Measurements from ENCODE around the gene PPP5C.
A peak's percentile ranks its signal among the peaks of the same experiment; 100 is the strongest.

The PPP5C gene

GRCh38 chr19:46426035-46426505 is 79.2 kb downstream of the PPP5C start:
- Histone ChIP-seq H3K9ac (ENCODE audit: low read length) (peak overlapping the region; percentile 45), H2AFZ (ENCODE audit: low read depth, low read length, severe bottlenecking) (peak overlapping the region; percentile 70), H3K9me3 (ENCODE audit: insufficient read depth, low read length) (no peaks in the 10 kb centered on the region), H3K27me3 (ENCODE audit: low read length) (no peaks in the 10 kb centered on the region), H3F3A (ENCODE audit: insufficient read depth) (peaks cover 9% of the 10 kb centered on the region; the same call in 1 of the 2 replicates), H4K20me1 (ENCODE audit: low read depth, low read length) (no peaks in the 10 kb centered on the region), H3K79me2 (ENCODE audit: insufficient read depth, low read length) (no peaks in the 10 kb centered on the region), H3K36me3 (ENCODE audit: low read length) (no peaks in the 10 kb centered on the region), H3K4me3 (ENCODE audit: insufficient read depth, low read length, poor library complexity, severe bottlenecking) (no peak overlapping the region), H3K4me2 (ENCODE audit: low read depth, low read length, poor library complexity, severe bottlenecking) (peak overlapping the region; percentile 47), H3K9me2 (replicated peaks; ENCODE audit: insufficient read depth, low read length) (no peaks in the 10 kb centered on the region), H3K27ac (ENCODE audit: low read depth, low read length) (no peak overlapping the region)
- TF ChIP-seq CTCF (IDR thresholded peaks at IDR 0.05; ENCODE audit: insufficient read depth, low read length, poor library complexity, severe bottlenecking), result no peak
- no peak for TF ChIP-seq EZH2phosphoT487 (conservative IDR thresholded peaks at IDR 0.05; ENCODE audit: low read length)

DNA sequence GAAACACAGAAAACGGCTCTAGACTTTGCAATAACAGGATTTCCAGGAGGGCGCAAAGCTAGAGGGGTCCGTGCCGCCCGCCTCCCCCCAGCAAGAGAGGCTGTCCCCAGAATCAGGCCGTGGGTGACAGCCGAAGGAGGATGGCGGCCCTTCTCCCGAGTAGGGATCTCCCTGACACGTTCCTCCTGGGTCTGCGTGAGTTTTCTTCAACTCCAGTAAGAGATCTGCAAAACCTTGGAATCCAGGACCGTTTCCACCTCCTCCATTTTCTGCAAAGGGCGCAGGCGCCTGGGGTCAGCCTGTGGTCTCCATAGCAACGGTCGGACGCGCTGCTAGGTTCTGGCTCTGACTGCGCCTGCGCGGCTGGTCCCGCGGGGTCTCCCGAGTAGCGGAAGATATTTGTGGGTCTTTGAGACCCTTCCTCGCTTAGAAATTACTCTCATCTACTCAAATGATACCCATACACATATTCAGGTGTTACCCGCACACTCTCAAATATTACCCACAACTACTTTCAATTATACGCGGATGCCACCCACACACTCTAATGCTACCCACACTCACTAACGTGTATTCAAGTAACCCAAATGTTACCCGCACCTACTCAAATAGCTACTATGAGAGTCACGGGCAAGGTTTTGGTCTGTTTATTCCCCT is 79.7 kb downstream of the PPP5C start:
- H3K9ac ChIP-seq (ENCODE audit: low read length), result peak overlapping the region; percentile 45
- H3K9me3 ChIP-seq (ENCODE audit: insufficient read depth, low read length), result no peaks in the 10 kb centered on the region
- H3K27me3 ChIP-seq (ENCODE audit: low read length), result no peaks in the 10 kb centered on the region
- H3K27ac ChIP-seq (ENCODE audit: low read depth, low read length), result peak overlapping the region; percentile 17; the same call in 1 of the 2 replicates
- H3K36me3 ChIP-seq (ENCODE audit: low read length), result no peaks in the 10 kb centered on the region
- peaks cover 12% of the 10 kb centered on the region for H3F3A ChIP-seq (ENCODE audit: insufficient read depth)
- H3K4me2 ChIP-seq (ENCODE audit: low read depth, low read length, poor library complexity, severe bottlenecking), result peak overlapping the region; percentile 47
- peak overlapping the region; percentile 70 for H2AFZ ChIP-seq (ENCODE audit: low read depth, low read length, severe bottlenecking)
- TF ChIP-seq EZH2phosphoT487 (conservative IDR thresholded peaks at IDR 0.05; ENCODE audit: low read length) (no peak), CTCF (IDR thresholded peaks at IDR 0.05; ENCODE audit: insufficient read depth, low read length, poor library complexity, severe bottlenecking) (no peak)
- H3K4me3 ChIP-seq (ENCODE audit: insufficient read depth, low read length, poor library complexity, severe bottlenecking), result peak overlapping the region; percentile 21
- H4K20me1 ChIP-seq (ENCODE audit: low read depth, low read length), result no peaks in the 10 kb centered on the region
- no peaks in the 10 kb centered on the region for H3K79me2 ChIP-seq (ENCODE audit: insufficient read depth, low read length)
- H3K9me2 ChIP-seq (replicated peaks; ENCODE audit: insufficient read depth, low read length), result no peaks in the 10 kb centered on the region

GRCh38 chr19:46427518-46428045 is 80.7 kb downstream of the PPP5C start:
- H3K4me3 ChIP-seq (ENCODE audit: insufficient read depth, low read length, poor library complexity, severe bottlenecking), result no peak overlapping the region
- peak overlapping the region; percentile 47 for H3K4me2 ChIP-seq (ENCODE audit: low read depth, low read length, poor library complexity, severe bottlenecking)

More at GRCh38 chr19:46427518-46428045, 80.7 kb downstream of the PPP5C start:
- no peaks in the 10 kb centered on the region for H3K9me2 ChIP-seq (replicated peaks; ENCODE audit: insufficient read depth, low read length)
- no peak overlapping the region for H2AFZ ChIP-seq (ENCODE audit: low read depth, low read length, severe bottlenecking)
- H3K36me3 ChIP-seq (ENCODE audit: low read length), result no peaks in the 10 kb centered on the region
- H4K20me1 ChIP-seq (ENCODE audit: low read depth, low read length), result no peaks in the 10 kb centered on the region
- no peak overlapping the region for H3K27ac ChIP-seq (ENCODE audit: low read depth, low read length)
- H3K79me2 ChIP-seq (ENCODE audit: insufficient read depth, low read length), result no peaks in the 10 kb centered on the region
- no peaks in the 10 kb centered on the region for H3K9me3 ChIP-seq (ENCODE audit: insufficient read depth, low read length)
- H3K27me3 ChIP-seq (ENCODE audit: low read length), result no peaks in the 10 kb centered on the region
- H3F3A ChIP-seq (ENCODE audit: insufficient read depth), result peaks cover 19% of the 10 kb centered on the region
- TF ChIP-seq CTCF (IDR thresholded peaks at IDR 0.05; ENCODE audit: insufficient read depth, low read length, poor library complexity, severe bottlenecking), result no peak
- no peak for TF ChIP-seq EZH2phosphoT487 (conservative IDR thresholded peaks at IDR 0.05; ENCODE audit: low read length)
- no peak overlapping the region for H3K9ac ChIP-seq (ENCODE audit: low read length)

Measured in SU-DHL-6 (cell line).